Measurements from ENCODE around the gene MRPS27. TPM values are rescaled to one million over a fixed set of nuclear protein-coding genes. Genes with fewer than 3 reads are reported as not detected.
"Not testable (repeated sequence)": the region's sequence is repeated elsewhere in the genome, so short reads cannot be mapped to it uniquely, and the experiment has no call there.

The MRPS27 gene
- total RNA-seq, 4 donors from 2014 or later = 20.8 to 39.6 (median 24.7) TPM

DNA sequence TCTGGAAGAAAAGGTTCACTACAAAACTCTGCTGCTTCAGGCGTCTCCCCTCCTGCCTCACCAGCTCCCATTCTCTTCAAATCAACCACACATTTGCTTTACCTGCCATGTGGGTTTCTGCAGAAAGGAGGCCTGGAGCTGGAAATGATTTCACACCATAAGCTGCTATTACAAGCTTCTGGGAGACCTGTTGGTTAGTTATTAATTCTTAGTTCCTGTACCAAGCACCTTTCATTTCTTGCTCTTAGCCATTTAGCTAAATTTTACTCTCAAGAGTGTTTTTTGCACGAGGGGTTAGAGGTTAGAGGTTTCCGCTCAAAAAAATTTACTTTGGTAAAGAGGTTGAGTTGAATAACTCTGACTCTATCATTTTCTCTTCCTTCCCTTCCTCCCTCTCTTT lies 142.5 kb downstream of the MRPS27 start:
- no peaks in the 10 kb centered on the region for H3K36me3 ChIP-seq
- no peak overlapping the region for H3K4me3 ChIP-seq
- DNase-seq = no peak
- TF ChIP-seq, protein P1, sequence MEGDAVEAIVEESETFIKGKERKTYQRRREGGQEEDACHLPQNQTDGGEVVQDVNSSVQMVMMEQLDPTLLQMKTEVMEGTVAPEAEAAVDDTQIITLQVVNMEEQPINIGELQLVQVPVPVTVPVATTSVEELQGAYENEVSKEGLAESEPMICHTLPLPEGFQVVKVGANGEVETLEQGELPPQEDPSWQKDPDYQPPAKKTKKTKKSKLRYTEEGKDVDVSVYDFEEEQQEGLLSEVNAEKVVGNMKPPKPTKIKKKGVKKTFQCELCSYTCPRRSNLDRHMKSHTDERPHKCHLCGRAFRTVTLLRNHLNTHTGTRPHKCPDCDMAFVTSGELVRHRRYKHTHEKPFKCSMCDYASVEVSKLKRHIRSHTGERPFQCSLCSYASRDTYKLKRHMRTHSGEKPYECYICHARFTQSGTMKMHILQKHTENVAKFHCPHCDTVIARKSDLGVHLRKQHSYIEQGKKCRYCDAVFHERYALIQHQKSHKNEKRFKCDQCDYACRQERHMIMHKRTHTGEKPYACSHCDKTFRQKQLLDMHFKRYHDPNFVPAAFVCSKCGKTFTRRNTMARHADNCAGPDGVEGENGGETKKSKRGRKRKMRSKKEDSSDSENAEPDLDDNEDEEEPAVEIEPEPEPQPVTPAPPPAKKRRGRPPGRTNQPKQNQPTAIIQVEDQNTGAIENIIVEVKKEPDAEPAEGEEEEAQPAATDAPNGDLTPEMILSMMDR (IDR thresholded peaks at IDR 0.05) = no peak
- TF ChIP-seq POLR2A (IDR thresholded peaks at IDR 0.05) = no peak
- no peaks in the 10 kb centered on the region for H3K4me1 ChIP-seq
- no peaks in the 10 kb centered on the region for H3K27me3 ChIP-seq
- no peak overlapping the region for H3K27ac ChIP-seq
- no peaks in the 10 kb centered on the region for H3K9me3 ChIP-seq

DNA sequence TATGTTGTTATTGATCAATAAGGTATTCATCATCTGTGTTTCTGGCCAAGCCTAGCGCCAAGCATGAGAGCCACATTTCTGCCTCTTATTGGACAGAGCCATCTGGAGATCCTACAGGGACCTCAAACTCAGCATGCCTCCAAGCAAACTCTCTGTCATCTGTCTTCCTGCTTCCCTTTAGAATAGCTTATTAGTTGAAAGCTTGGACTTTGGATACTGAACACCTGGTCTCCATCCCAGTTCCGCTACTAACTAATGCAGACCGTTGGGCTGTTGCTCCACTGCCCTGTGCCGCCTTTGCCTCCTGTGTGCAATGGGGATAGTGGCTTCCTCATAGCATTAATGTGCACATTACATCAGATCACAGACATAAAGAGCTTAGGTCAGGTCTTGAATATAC lies 147.3 kb downstream of the MRPS27 start:
- no peak for DNase-seq
- Histone ChIP-seq H3K4me3 (no peak overlapping the region), H3K27ac (no peak overlapping the region), H3K9me3 (no peaks in the 10 kb centered on the region), H3K4me1 (no peaks in the 10 kb centered on the region), H3K36me3 (no peaks in the 10 kb centered on the region), H3K27me3 (no peaks in the 10 kb centered on the region)
- TF ChIP-seq, protein P1 (IDR thresholded peaks at IDR 0.05) = no peak
- TF ChIP-seq POLR2A (IDR thresholded peaks at IDR 0.05) = no peak

DNA sequence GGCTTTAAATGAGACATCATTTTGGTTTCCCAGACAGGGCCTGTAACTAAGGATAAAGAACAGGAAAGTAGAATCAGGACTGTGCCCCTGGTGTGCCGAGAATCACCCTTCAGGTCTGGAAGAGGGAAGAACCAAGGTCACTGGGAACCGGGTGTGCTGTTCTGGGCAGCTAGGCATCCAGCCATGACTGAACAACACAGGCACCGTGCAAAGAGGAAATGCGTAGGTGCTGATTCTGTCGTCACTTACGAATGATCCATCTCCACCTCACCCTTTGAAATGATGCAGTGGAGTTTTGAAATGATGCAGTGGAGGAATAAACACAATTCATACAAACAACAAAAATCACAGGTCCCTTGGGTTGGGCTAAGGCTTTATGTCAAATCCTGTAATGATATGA lies 148.4 kb downstream of the MRPS27 start:
- no peaks in the 10 kb centered on the region for H3K9me3 ChIP-seq
- TF ChIP-seq, protein P1 (IDR thresholded peaks at IDR 0.05) = no peak
- TF ChIP-seq POLR2A (IDR thresholded peaks at IDR 0.05) = no peak
- H3K27ac ChIP-seq = no peak overlapping the region
- no peaks in the 10 kb centered on the region for H3K4me1 ChIP-seq
- no peaks in the 10 kb centered on the region for H3K36me3 ChIP-seq
- no peak for DNase-seq
- no peak overlapping the region for H3K4me3 ChIP-seq
- H3K27me3 ChIP-seq = no peaks in the 10 kb centered on the region

DNA sequence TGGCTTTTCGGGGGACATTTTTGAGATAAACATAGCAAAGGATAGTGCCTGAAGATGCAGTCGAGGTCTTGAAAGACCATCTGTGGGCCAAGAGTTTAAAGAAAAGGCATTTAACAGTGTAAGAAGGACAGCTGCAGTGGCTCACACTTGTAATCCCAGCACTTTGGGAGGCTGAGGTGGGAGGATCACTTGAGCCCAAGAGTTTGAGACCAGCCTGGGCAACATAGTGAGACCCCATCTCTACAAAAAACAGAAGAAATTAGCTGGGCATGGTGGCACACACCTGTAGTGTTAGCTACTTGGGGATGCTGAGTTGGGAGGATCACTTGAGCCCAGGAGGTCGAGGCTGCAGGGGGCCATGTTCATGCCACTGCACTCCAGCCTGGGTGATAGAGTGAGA lies 148.9 kb downstream of the MRPS27 start:
- H3K4me1 ChIP-seq, H3K27ac ChIP-seq, DNase-seq, H3K4me3 ChIP-seq, H3K9me3 ChIP-seq, H3K36me3 ChIP-seq, H3K27me3 ChIP-seq: not testable (repeated sequence)

DNA sequence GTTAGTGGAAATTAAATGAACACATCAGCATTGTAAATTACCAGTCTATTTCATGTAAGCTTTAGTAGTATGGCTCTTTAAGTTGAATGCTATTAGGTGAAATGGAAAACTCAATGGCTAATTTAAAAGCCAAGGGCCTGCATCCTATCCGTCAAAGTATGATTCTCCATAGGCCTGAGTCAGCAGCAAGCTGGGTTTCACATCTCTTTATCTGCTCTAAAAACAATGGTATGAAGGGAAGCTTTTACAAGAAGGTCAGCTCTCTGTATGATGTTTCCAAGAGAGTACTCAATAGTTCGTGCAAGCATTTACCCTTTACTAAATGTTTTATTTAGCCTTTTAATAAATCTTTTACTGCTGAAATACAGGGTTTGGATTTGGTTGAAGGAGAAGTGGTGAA lies 149.9 kb downstream of the MRPS27 start:
- H3K27me3 ChIP-seq = no peaks in the 10 kb centered on the region
- no peak overlapping the region for H3K27ac ChIP-seq
- no peaks in the 10 kb centered on the region for H3K36me3 ChIP-seq
- H3K9me3 ChIP-seq = no peaks in the 10 kb centered on the region
- DNase-seq = no peak
- no peak overlapping the region for H3K4me3 ChIP-seq
- no peak for TF ChIP-seq POLR2A (IDR thresholded peaks at IDR 0.05)
- TF ChIP-seq, protein P1 (IDR thresholded peaks at IDR 0.05) = no peak
- H3K4me1 ChIP-seq = no peaks in the 10 kb centered on the region

Small RNA genes within 50 kb of the gene (small RNA-seq; reads per million reads assigned to genes)
- 0 reads per million in 2 donors for gene MIR4803
- 0 reads per million in 2 donors for gene RN7SL153P

Other genes with a start within 250 kb of the MRPS27 start
- gene MAP1B, start 212.8 kb downstream of the MRPS27 start, total RNA-seq = 10 to 100 TPM; 16.3 to 38.0 (median 25.7) TPM
- 10 to 100 TPM in 2 of 4 donors, 1 to 10 TPM in 2; 4.0 to 13.2 (median 8.7) TPM for gene PTCD2, start 133 bp upstream of the MRPS27 start, total RNA-seq
- gene ZNF366, start 187.2 kb upstream of the MRPS27 start, total RNA-seq = 1 to 10 TPM in 2 of 4 donors, under 1 TPM in 2; 0.70 to 2.5 (median 1.3) TPM

Measured in Peyer's patch (tissue), 4 donors.